ENCODE measurements around the gene SLC14A1. TPM values are rescaled to one million over a fixed set of nuclear protein-coding genes. Genes with fewer than 3 reads are reported as not detected.

Gene SLC14A1
- total RNA-seq, 1 donor from 2014 or later, result 0.36 TPM

DNA sequence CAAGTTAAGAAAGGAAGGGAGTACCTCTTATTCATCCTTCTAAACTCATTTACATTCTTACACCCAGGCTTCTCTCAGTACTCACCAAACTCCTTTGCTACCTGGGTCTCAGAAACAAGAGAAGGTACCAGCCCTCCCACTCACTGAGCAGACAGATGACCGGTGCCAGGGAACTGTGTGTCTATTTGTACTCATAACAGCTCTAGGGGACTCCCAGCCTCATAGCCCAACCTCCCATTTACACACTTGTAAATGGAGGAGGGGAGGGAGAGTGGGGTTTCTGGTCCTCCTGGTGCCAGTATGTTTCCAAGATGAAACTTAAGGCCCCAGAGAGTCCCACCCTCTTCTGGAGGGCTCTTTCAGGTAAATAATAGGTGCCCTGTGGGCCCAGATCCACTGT is 58.7 kb downstream of the SLC14A1 start:
- no peak for DNase-seq (ENCODE audit: low spot score)
- no peak for TF ChIP-seq CTCF (IDR thresholded peaks at IDR 0.05; ENCODE audit: unreplicated experiment)
- Mint-ChIP-seq H3K27ac (ENCODE audit: unreplicated experiment) (no peak overlapping the region), H3K36me3 (ENCODE audit: low read depth, unreplicated experiment) (no peaks in the 10 kb centered on the region), H3K9me3 (ENCODE audit: unreplicated experiment) (no peaks in the 10 kb centered on the region), H3K4me3 (ENCODE audit: unreplicated experiment) (no peak overlapping the region), H3K27me3 (ENCODE audit: unreplicated experiment) (peaks cover 5% of the 10 kb centered on the region), H3K4me1 (ENCODE audit: unreplicated experiment) (no peaks in the 10 kb centered on the region)

DNA sequence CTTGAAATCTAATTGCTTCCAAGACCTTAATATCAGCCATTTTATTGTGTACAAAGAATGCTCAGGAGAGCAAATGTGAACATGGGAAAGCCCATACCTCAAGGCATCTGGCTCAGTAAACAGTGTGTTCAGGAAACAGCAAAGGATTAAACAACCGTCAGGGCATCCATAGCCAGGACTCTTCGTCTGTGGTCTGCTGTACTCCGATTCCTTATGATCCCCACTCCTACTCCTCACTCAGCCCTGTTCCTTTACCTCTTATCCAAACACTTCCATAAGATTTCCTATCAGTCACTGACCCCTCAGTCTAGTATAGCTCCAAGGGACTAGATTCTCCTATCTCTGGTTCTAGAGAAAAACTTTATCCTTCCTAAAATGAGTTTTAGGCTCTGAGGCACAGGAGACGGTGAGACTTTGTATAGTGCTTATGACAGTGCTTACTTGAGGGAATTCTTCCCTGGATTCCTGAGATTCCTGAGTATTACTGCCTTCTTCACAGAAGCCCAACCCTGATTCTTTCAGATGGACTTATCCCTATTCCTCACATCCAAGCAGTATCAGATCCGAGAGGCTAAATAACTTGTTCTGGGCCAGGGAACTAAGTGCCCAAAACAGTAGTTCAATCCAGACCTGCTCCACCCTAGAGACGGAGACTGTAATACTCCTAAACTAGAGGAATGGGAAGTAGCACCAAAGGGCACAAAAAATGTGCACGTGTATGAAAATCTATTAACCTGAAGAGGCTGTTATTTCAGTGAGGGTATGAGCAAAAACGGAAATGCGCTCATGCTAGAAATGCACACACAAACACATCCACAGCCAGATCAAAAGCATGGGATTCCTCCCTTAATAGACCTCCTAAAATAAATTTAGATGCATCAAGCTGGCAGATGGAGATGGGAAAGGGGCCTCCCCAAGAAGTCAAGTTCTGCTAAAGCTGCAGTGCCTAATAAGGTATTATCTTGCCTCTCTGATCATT is 59.4 kb downstream of the SLC14A1 start:
- H3K27me3 Mint-ChIP-seq (ENCODE audit: unreplicated experiment), result peaks cover 5% of the 10 kb centered on the region
- no peaks in the 10 kb centered on the region for H3K4me1 Mint-ChIP-seq (ENCODE audit: unreplicated experiment)
- no peak for TF ChIP-seq CTCF (IDR thresholded peaks at IDR 0.05; ENCODE audit: unreplicated experiment)
- H3K27ac Mint-ChIP-seq (ENCODE audit: unreplicated experiment), result no peak overlapping the region
- H3K36me3 Mint-ChIP-seq (ENCODE audit: low read depth, unreplicated experiment), result no peaks in the 10 kb centered on the region
- no peaks in the 10 kb centered on the region for H3K9me3 Mint-ChIP-seq (ENCODE audit: unreplicated experiment)
- no peak overlapping the region for H3K4me3 Mint-ChIP-seq (ENCODE audit: unreplicated experiment)
- no peak for DNase-seq (ENCODE audit: low spot score)

GRCh38 chr18:45785134-45785533 is 61.2 kb downstream of the SLC14A1 start:
- Mint-ChIP-seq H3K36me3 (ENCODE audit: low read depth, unreplicated experiment) (no peaks in the 10 kb centered on the region), H3K4me3 (ENCODE audit: unreplicated experiment) (no peak overlapping the region), H3K27ac (ENCODE audit: unreplicated experiment) (no peak overlapping the region), H3K9me3 (ENCODE audit: unreplicated experiment) (no peaks in the 10 kb centered on the region), H3K27me3 (ENCODE audit: unreplicated experiment) (peaks cover 3% of the 10 kb centered on the region), H3K4me1 (ENCODE audit: unreplicated experiment) (no peaks in the 10 kb centered on the region)
- no peak for DNase-seq (ENCODE audit: low spot score)
- no peak for TF ChIP-seq CTCF (IDR thresholded peaks at IDR 0.05; ENCODE audit: unreplicated experiment)

DNA sequence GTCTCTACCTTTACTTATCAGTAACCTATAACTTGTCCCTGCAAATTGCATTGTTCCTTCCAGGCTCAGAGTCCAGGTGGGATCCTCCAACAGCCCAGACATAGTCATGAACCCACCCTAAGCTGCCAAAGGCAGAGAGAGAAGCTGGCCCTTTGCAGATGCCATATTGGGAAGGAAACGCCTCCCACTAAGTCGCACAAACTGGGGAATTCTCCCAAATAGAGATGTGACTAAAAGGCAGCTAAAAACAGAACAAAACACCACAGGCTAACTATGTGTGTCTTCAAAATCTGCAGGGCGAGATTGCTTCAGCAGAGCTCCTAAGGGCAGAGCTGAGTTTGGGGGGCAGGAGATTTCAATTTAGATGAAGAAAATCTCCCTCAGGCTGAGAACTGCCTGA is 63.0 kb downstream of the SLC14A1 start:
- Mint-ChIP-seq H3K36me3 (ENCODE audit: low read depth, unreplicated experiment) (no peaks in the 10 kb centered on the region), H3K9me3 (ENCODE audit: unreplicated experiment) (no peaks in the 10 kb centered on the region), H3K4me1 (ENCODE audit: unreplicated experiment) (no peaks in the 10 kb centered on the region), H3K27ac (ENCODE audit: unreplicated experiment) (no peak overlapping the region), H3K4me3 (ENCODE audit: unreplicated experiment) (no peak overlapping the region), H3K27me3 (ENCODE audit: unreplicated experiment) (no peaks in the 10 kb centered on the region)
- TF ChIP-seq CTCF (IDR thresholded peaks at IDR 0.05; ENCODE audit: unreplicated experiment), result no peak
- DNase-seq (ENCODE audit: low spot score), result no peak

DNA sequence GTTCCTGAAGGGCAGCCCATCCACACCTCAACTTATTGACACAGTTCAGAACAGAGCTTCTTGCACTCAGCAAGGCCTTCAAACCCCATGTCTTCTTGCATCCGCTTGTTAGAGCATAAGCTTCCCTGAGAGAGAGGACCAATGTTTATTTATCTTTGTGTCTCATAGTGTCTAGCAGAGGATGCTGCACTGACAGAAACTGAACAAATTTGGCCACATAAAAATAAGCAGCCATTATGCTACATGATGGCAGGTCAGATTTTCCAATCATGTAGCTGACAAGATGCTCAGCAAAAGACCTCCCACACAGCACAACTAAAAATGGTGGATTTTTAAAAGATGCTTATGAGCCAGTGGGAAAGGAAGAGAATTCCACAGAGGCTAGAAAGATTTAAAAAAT is 63.4 kb downstream of the SLC14A1 start:
- H3K36me3 Mint-ChIP-seq (ENCODE audit: low read depth, unreplicated experiment), result no peaks in the 10 kb centered on the region
- H3K27ac Mint-ChIP-seq (ENCODE audit: unreplicated experiment), result no peak overlapping the region
- H3K4me3 Mint-ChIP-seq (ENCODE audit: unreplicated experiment), result no peak overlapping the region
- TF ChIP-seq CTCF (IDR thresholded peaks at IDR 0.05; ENCODE audit: unreplicated experiment), result no peak
- no peaks in the 10 kb centered on the region for H3K9me3 Mint-ChIP-seq (ENCODE audit: unreplicated experiment)
- no peaks in the 10 kb centered on the region for H3K4me1 Mint-ChIP-seq (ENCODE audit: unreplicated experiment)
- DNase-seq (ENCODE audit: low spot score), result no peak
- H3K27me3 Mint-ChIP-seq (ENCODE audit: unreplicated experiment), result no peaks in the 10 kb centered on the region
